Lung (tissue), 12 donors: ENCODE data around the gene TMEM108. TPM values are rescaled to one million over a fixed set of nuclear protein-coding genes. Genes with fewer than 3 reads are reported as not detected.

ENCODE experiments used
- ATAC-seq: fragments of 200-7000 bp; cut with Tn5 transposase; one replicate; pipeline ENCODE4 v1.9.1; 2020; ENCODE audit warnings: moderate number of reproducible peaks; ENCODE audit not compliant: insufficient read depth, low FRiP score
- DNase-seq, 3 donors: peaks; one replicate each; pipeline ENCODE4 v3.0.0-alpha.2; 2013 to 2017
- H3K27ac ChIP-seq, 2 donors: one replicate each; pipeline ENCODE4 v1.5.1; 2013; ENCODE audit warnings: mild to moderate bottlenecking in 2 of 2, moderate library complexity in 2 of 2, control low read depth in 1 of 2, inconsistent platforms in 1 of 2, low read depth in 1 of 2, low read length in 1 of 2
- H3K27me3 ChIP-seq, 3 donors: one replicate each; pipeline ENCODE4 v1.5.1; 2013; ENCODE audit warnings: low read length in 2 of 3; ENCODE audit not compliant: control insufficient read depth in 3 of 3, insufficient read depth in 3 of 3
- H3K36me3 ChIP-seq, 4 donors: one replicate each; pipeline ENCODE4 v1.5.1; 2013; ENCODE audit warnings: low read length in 4 of 4, mild to moderate bottlenecking in 1 of 4, moderate library complexity in 1 of 4; ENCODE audit not compliant: control insufficient read depth in 4 of 4, insufficient read depth in 4 of 4
- H3K4me1 ChIP-seq, 5 donors: one replicate each; pipeline ENCODE4 v1.5.1; 2013; ENCODE audit warnings: low read length in 5 of 5, mild to moderate bottlenecking in 2 of 5, moderate library complexity in 1 of 5; ENCODE audit not compliant: control insufficient read depth in 5 of 5, insufficient read depth in 5 of 5
- H3K4me3 ChIP-seq: one replicate; pipeline ENCODE4 v1.5.1; 2013; ENCODE audit warnings: mild to moderate bottlenecking, control low read depth, moderate library complexity
- H3K9ac ChIP-seq, 2 donors: one replicate each; pipeline ENCODE4 v1.5.1; 2013; ENCODE audit warnings: low read length in 2 of 2, control low read depth in 1 of 2; ENCODE audit not compliant: insufficient read depth in 1 of 2
- H3K9me3 ChIP-seq, 4 donors: one replicate each; pipeline ENCODE4 v1.5.1; 2013; ENCODE audit warnings: low read length in 3 of 4, mild to moderate bottlenecking in 1 of 4, moderate library complexity in 1 of 4; ENCODE audit not compliant: control insufficient read depth in 4 of 4, insufficient read depth in 3 of 4
- WGBS, 2 donors: extraction: QIAGEN DNeasy Blood & Tissue Kit; methylation state at CpG; one replicate each; pipeline ENCODE4 v1.1.7; 2013; 5-methylcytosine and 5-hydroxymethylcytosine counted together
- polyA plus RNA-seq, 2 donors: library from polyadenylated mRNA; stranded (reverse); fragments of 200-250 nt; gene quantifications; one replicate each; pipeline ENCODE4 v1.2.1, GENCODE V29; 2013
- total RNA-seq, 2 donors: library from RNA; depleted of rRNA in 1 of 2; stranded (reverse); fragments of >200 nt in 1 of 2; gene quantifications; one replicate each; pipeline ENCODE4 v1.2.1, GENCODE V29; 2014 to 2021
- TF ChIP-seq, protein P1 (sequence below): IDR thresholded peaks from 2 replicates; pipeline ENCODE4 v1.5.1; 2012; ENCODE audit warnings: mild to moderate bottlenecking; ENCODE audit errors: control extremely low read depth, extremely low read depth
- donor health status: control.
- donor health status: control.
- donor health status: Bipolar disorder and iron deficiency.
- donor health status: healthy.
- donor health status: DM: yes; HTN: yes; CAD: no.

The TMEM108 gene
- total and polyA plus RNA-seq, 4 donors: 3.0 to 16.9 (median 7.6) TPM

DNA sequence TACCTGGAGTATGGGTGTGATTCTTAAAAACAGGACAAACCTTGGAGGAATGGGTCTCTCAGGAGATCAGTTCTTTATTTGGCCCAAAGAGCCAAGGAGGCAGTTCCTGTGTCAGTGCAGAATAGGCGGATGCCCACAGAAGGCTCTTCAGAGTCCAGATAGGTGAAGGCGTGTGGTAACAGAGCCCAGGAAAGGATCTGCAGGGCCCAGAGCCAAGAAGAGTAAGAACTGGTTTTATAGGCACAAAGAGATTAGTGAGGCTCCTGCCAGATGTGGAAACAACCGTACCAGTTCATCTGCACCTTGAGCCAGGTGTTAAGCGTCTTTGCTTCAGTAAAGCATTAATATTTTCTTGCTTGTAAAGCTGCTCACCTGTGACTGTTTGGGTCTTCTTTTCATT lies 221.6 kb downstream of the TMEM108 start:
- WGBS, 2 donors: 93 to 96% methylated on average over 4 of the region's 4 CpGs
- no peak for DNase-seq
- Histone ChIP-seq H3K27me3 (no peaks in the 10 kb centered on the region), H3K9me3 (no peaks in the 10 kb centered on the region), H3K27ac (no peak overlapping the region), H3K9ac (no peak overlapping the region), H3K4me1 (peaks cover 0 to 11% (median 0%) of the 10 kb centered on the region in 5 donors), H3K36me3 (no peaks in the 10 kb centered on the region), H3K4me3 (no peak overlapping the region)
- ATAC-seq: no peak
- TF ChIP-seq, protein P1, sequence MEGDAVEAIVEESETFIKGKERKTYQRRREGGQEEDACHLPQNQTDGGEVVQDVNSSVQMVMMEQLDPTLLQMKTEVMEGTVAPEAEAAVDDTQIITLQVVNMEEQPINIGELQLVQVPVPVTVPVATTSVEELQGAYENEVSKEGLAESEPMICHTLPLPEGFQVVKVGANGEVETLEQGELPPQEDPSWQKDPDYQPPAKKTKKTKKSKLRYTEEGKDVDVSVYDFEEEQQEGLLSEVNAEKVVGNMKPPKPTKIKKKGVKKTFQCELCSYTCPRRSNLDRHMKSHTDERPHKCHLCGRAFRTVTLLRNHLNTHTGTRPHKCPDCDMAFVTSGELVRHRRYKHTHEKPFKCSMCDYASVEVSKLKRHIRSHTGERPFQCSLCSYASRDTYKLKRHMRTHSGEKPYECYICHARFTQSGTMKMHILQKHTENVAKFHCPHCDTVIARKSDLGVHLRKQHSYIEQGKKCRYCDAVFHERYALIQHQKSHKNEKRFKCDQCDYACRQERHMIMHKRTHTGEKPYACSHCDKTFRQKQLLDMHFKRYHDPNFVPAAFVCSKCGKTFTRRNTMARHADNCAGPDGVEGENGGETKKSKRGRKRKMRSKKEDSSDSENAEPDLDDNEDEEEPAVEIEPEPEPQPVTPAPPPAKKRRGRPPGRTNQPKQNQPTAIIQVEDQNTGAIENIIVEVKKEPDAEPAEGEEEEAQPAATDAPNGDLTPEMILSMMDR: no peak

GRCh38 chr3:133262333-133262732 lies 224.1 kb downstream of the TMEM108 start:
- DNase-seq: no peak
- H3K27ac ChIP-seq: no peak overlapping the region
- TF ChIP-seq, protein P1: no peak
- H3K9me3 ChIP-seq: no peaks in the 10 kb centered on the region
- ATAC-seq: no peak
- peaks cover 0 to 2% (median 0%) of the 10 kb centered on the region in 5 donors for H3K4me1 ChIP-seq
- no peak overlapping the region for H3K4me3 ChIP-seq
- no peaks in the 10 kb centered on the region for H3K36me3 ChIP-seq
- H3K27me3 ChIP-seq: no peaks in the 10 kb centered on the region
- WGBS, 2 donors: 82 to 90% methylated on average over 2 of the region's 2 CpGs
- H3K9ac ChIP-seq: no peak overlapping the region

DNA sequence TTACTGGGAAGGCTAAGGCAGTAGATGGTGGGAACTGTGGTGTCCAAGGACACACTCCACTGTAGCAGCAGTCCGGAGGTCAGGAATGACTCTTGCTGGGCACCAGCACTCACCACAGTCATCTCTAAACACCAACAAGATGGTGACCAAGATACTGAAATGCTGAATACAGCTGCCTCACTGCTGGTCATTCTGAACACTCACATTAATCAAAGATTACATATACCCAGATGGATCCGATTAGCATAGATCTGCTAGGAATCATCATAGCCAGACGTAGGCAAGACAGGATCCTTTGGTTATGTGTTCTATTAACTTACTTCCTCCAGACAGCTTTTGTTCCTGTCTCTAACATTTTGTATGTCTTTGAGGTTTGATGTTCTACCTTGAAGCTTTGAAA lies 226.7 kb downstream of the TMEM108 start:
- DNase-seq (no peak), ATAC-seq (no peak)
- no peak overlapping the region for H3K27ac ChIP-seq
- 74 to 86% methylated on average over 3 of the region's 3 CpGs for WGBS, 2 donors
- TF ChIP-seq, protein P1: no peak
- H3K4me1 ChIP-seq: peaks cover 0 to 18% (median 8%) of the 10 kb centered on the region in 5 donors
- H3K9me3 ChIP-seq: no peaks in the 10 kb centered on the region
- H3K9ac ChIP-seq: no peak overlapping the region
- no peaks in the 10 kb centered on the region for H3K27me3 ChIP-seq
- no peak overlapping the region for H3K4me3 ChIP-seq
- H3K36me3 ChIP-seq: no peaks in the 10 kb centered on the region

DNA sequence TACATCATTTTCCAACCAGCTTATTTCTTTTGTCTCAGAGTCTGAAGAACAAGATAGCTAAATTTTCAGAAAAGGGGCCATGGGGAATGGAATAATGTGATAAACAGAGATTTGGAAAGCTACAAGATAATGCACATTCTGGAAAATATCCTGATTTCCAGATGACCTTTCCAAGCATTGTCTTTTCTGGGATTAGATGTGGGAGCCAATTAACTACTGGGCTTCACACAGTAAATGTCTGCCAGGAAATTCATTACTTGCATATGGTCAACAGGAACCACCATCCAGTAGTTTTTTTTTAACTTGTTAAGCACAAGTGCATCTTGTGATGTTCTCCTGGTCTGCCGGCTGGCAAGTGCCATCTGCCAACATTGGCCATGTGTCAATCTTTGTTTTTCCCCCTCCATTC lies 230.5 kb downstream of the TMEM108 start:
- H3K9me3 ChIP-seq: no peaks in the 10 kb centered on the region
- TF ChIP-seq, protein P1: no peak
- 39 to 73% methylated on average over 1 of the region's 1 CpG for WGBS, 2 donors
- DNase-seq (peak in 2 of 3 donors; percentile 30), ATAC-seq (no peak)
- H3K27me3 ChIP-seq: no peaks in the 10 kb centered on the region
- no peaks in the 10 kb centered on the region for H3K36me3 ChIP-seq
- H3K4me3 ChIP-seq: no peak overlapping the region
- H3K4me1 ChIP-seq: peaks cover 0 to 48% (median 17%) of the 10 kb centered on the region in 5 donors
- H3K27ac ChIP-seq: no peak overlapping the region
- no peak overlapping the region for H3K9ac ChIP-seq
